ENCODE data around the gene IL34. TPM values are rescaled to one million over a fixed set of nuclear protein-coding genes. Genes with fewer than 3 reads are reported as not detected.

Gene IL34
- total RNA-seq, 2 donors from 2014 or later, result 0.39 to 2.2 TPM

DNA sequence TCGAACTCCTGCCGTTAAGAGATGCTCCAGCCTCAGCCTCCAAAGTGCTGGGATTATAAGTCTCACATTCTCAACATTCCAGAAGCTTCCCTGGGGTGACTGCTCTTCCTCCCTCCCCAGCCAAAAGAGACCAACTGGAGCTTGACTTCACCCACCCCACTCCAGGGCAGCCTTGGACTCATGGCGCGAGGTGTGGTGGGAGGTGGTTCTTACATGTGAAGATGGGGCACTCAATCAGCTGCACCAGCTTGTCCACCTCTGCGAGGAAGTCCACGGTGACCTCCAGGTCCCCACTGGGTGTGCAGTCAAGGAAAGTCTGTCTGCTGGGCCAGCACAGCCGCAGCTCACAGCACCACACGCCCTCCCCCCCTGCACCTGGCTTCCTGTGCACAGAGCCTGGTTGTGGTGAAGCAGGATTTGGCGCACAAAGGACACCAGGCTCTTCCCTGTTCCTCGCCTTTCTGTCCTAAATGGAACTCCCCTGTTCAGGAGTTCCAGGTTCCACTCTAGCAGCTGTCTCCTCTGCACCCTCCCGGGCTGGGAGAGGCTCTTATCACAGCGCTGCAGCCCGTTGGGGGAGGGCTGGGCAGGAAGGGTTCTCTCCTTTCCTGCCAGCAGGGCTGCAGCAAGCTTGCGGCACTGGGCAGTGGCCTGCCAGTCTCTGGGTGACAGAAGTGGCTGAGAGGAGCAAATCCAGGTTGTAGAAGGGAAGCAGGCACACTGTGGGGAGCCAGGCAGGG lies 49.1 kb downstream of the IL34 start:
- H3K4me3 ChIP-seq, result no peak overlapping the region
- TF ChIP-seq CTCF (IDR thresholded peaks at IDR 0.05), result no peak
- H3K36me3 ChIP-seq, result no peaks in the 10 kb centered on the region
- H3K27me3 ChIP-seq, result no peaks in the 10 kb centered on the region
- H3K4me1 ChIP-seq, result peaks cover 0 to 100% of the 10 kb centered on the region in 2 donors
- H3K9me3 ChIP-seq, result no peaks in the 10 kb centered on the region
- no peak for DNase-seq (ENCODE audit: low spot score)
- H3K27ac ChIP-seq, result peak overlapping the region; percentile 85 to 93

DNA sequence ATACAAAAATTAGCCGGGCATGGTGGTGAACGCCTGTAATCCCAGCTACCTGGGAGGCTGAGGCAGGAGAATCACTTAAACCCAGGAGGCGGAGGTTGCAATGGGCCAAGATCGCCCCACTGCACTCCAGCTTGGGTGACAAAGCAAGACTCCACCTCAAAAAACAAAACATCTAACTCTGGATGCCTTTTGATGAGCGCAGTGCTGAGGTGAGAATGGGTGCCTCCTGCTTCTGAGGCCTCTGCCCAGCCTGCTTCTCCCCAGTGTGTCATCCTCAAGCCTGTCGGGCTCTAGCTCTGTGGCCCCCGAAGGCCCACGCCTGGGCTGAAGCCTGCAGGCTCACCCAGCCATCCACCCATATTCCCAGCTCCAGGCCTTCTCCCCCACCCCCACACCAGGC lies 50.0 kb downstream of the IL34 start:
- no peak overlapping the region for H3K4me3 ChIP-seq
- H3K9me3 ChIP-seq, result no peaks in the 10 kb centered on the region
- peak overlapping the region; percentile 85 to 93 for H3K27ac ChIP-seq
- H3K27me3 ChIP-seq, result no peaks in the 10 kb centered on the region
- no peak for TF ChIP-seq CTCF (IDR thresholded peaks at IDR 0.05)
- H3K36me3 ChIP-seq, result no peaks in the 10 kb centered on the region
- no peak for DNase-seq (ENCODE audit: low spot score)
- peaks cover 0 to 100% of the 10 kb centered on the region in 2 donors for H3K4me1 ChIP-seq

DNA sequence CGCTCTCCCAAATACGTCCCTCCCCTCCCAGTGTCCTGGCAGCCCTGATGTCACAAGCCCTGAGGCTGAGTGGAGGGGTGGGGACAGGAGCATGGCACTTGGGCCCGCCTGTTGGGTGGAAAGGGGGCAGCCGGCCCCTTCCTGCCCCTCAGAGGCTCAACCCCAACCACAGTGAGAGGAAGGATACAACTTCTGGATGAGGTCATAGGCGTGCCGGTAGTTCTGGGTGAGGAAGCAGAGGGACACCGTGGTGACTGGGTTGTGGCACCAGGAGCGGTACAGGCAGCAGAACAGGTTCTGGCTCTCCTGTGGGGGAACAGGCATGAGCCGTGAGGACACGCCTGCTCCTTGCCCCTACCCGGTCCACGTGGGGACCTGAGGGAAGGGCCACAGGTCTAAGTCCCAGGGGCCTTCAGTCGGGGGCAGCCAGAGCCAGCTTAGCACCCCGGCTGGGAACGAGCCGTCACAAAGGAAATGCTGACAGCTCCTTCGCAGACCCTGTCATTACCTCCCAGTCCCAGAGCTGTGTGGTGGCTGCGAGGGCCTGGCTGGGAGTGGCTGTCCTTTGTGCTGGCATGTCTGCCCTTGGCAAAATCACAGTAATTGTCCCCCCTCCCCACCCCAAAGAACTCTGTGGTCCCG lies 50.7 kb downstream of the IL34 start:
- no peak for TF ChIP-seq CTCF (IDR thresholded peaks at IDR 0.05)
- H3K4me1 ChIP-seq, result peaks cover 0 to 100% of the 10 kb centered on the region in 2 donors
- no peak for DNase-seq (ENCODE audit: low spot score)

DNA sequence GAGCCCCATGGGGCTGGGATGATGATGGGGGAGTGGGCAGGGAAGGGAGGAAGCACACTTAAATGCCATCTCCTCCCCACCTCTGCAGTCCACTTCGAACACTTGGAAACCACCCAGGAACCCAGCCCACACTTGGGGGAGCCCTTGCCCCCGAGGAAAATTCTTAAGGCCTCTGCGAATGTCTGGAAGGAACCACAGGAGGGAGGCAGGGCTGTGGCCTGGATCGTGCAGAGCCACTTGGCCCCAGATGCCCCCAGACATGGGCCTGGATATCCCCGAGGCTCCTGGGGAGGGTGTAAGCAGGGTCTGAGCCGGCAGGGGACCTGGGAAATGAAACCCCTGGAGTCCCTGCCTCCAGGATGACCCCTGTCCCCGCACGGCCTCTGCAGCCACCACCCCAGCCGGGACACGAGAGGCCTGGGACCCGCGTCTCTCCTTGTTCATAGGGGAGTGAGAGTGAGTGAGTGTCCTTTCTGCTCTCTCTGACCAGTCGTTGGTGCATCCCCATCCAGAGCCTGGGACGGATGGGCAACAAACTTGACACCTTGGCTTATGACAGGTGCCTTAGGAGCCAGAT lies 51.3 kb downstream of the IL34 start:
- H3K36me3 ChIP-seq, result no peaks in the 10 kb centered on the region
- no peak overlapping the region for H3K4me3 ChIP-seq
- no peaks in the 10 kb centered on the region for H3K9me3 ChIP-seq
- peak overlapping the region; percentile 85 to 93 for H3K27ac ChIP-seq
- DNase-seq (ENCODE audit: low spot score), result no peak
- no peaks in the 10 kb centered on the region for H3K27me3 ChIP-seq
- no peak for TF ChIP-seq CTCF (IDR thresholded peaks at IDR 0.05)
- H3K4me1 ChIP-seq, result peaks cover 0 to 100% of the 10 kb centered on the region in 2 donors

More for the DNA sequence above, 50.7 kb downstream of the IL34 start:
- peak overlapping the region; percentile 85 to 93 for H3K27ac ChIP-seq
- no peaks in the 10 kb centered on the region for H3K27me3 ChIP-seq
- H3K9me3 ChIP-seq, result no peaks in the 10 kb centered on the region
- no peaks in the 10 kb centered on the region for H3K36me3 ChIP-seq
- no peak overlapping the region for H3K4me3 ChIP-seq

GRCh38 chr16:70698901-70699300 lies 52.5 kb downstream of the IL34 start:
- DNase-seq (ENCODE audit: low spot score), result no peak
- H3K36me3 ChIP-seq, result no peaks in the 10 kb centered on the region
- H3K4me1 ChIP-seq, result peaks cover 0 to 100% of the 10 kb centered on the region in 2 donors
- no peaks in the 10 kb centered on the region for H3K27me3 ChIP-seq
- H3K4me3 ChIP-seq, result no peak overlapping the region
- no peaks in the 10 kb centered on the region for H3K9me3 ChIP-seq
- no peak for TF ChIP-seq CTCF (IDR thresholded peaks at IDR 0.05)
- peak overlapping the region in 1 of 2 donors; percentile 85 for H3K27ac ChIP-seq
